Measurements from ENCODE around the gene ZMYND11.

DNA sequence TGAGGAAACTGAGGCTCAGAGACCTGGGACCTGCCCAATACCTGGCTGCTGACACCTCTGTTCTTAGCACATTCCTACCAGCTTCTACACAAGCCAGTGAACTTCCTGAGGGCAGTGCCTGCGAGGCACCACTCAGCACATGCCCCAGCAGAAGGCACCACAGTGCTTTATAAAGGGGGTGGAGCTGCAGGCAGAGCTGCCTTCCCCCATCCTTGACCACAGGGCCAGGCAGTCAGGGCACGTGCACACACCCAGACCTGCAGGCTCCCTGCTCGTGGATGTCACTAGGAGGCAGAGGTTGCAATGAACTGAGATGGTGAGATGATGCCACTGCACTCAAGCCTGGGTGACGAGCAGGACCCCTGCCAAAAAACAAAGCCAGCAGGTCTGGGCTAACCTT is 47.0 kb upstream of the ZMYND11 start:
- TF ChIP-seq, protein P1, sequence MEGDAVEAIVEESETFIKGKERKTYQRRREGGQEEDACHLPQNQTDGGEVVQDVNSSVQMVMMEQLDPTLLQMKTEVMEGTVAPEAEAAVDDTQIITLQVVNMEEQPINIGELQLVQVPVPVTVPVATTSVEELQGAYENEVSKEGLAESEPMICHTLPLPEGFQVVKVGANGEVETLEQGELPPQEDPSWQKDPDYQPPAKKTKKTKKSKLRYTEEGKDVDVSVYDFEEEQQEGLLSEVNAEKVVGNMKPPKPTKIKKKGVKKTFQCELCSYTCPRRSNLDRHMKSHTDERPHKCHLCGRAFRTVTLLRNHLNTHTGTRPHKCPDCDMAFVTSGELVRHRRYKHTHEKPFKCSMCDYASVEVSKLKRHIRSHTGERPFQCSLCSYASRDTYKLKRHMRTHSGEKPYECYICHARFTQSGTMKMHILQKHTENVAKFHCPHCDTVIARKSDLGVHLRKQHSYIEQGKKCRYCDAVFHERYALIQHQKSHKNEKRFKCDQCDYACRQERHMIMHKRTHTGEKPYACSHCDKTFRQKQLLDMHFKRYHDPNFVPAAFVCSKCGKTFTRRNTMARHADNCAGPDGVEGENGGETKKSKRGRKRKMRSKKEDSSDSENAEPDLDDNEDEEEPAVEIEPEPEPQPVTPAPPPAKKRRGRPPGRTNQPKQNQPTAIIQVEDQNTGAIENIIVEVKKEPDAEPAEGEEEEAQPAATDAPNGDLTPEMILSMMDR (IDR thresholded peaks at IDR 0.05) = no peak
- TF ChIP-seq ZFX (IDR thresholded peaks at IDR 0.05; ENCODE audit: borderline replicate concordance) = no peak
